Panc1 (cell line): ENCODE data around the gene SEMA6A.

ENCODE experiments used
- POLR2AphosphoS5 ChIP-seq: IDR thresholded peaks from 2 replicates; pipeline ENCODE4 v1.6.1; 2012; ENCODE audit warnings: mild to moderate bottlenecking, low read depth, low read length, moderate library complexity
- REST ChIP-seq, 2 experiments: IDR thresholded peaks; 2 replicates each; pipeline ENCODE4 v1.6.1; 2011 to 2012; ENCODE audit warnings: low read depth in 2 of 2, control low read depth in 1 of 2, low read length in 1 of 2, mild to moderate bottlenecking in 1 of 2, moderate library complexity in 1 of 2; ENCODE audit not compliant: insufficient read depth in 1 of 2
- SIN3A ChIP-seq: IDR thresholded peaks from 2 replicates; pipeline ENCODE4 v1.6.1; 2012; ENCODE audit warnings: low read depth, mild to moderate bottlenecking, low read length, moderate library complexity, borderline replicate concordance; ENCODE audit not compliant: insufficient read depth
- TCF7L2 ChIP-seq: IDR thresholded peaks from 2 replicates; pipeline ENCODE4 v1.6.1; 2011; ENCODE audit warnings: mild to moderate bottlenecking, low read depth, low read length, inconsistent platforms
- TF ChIP-seq, protein P1 (sequence below): fragments of 450-650 bp; IDR thresholded peaks from 2 replicates; pipeline ENCODE4 v1.5.1; 2017; ENCODE audit warnings: mild to moderate bottlenecking

GRCh38 chr5:116575326-116576052, 866 bp upstream of the SEMA6A start:
- TF ChIP-seq, protein P1, sequence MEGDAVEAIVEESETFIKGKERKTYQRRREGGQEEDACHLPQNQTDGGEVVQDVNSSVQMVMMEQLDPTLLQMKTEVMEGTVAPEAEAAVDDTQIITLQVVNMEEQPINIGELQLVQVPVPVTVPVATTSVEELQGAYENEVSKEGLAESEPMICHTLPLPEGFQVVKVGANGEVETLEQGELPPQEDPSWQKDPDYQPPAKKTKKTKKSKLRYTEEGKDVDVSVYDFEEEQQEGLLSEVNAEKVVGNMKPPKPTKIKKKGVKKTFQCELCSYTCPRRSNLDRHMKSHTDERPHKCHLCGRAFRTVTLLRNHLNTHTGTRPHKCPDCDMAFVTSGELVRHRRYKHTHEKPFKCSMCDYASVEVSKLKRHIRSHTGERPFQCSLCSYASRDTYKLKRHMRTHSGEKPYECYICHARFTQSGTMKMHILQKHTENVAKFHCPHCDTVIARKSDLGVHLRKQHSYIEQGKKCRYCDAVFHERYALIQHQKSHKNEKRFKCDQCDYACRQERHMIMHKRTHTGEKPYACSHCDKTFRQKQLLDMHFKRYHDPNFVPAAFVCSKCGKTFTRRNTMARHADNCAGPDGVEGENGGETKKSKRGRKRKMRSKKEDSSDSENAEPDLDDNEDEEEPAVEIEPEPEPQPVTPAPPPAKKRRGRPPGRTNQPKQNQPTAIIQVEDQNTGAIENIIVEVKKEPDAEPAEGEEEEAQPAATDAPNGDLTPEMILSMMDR, result no peak
- TF ChIP-seq TCF7L2 (no peak), POLR2AphosphoS5 (no peak), SIN3A (no peak), REST (IDR thresholded peaks at IDR 0.05; ENCODE audit: insufficient read depth in 1 of 2, low read depth in 2 of 2, low read length in 1 of 2) (no peak)
